H1 (cell line): ENCODE results near the gene IL2RA. TPM values are rescaled to one million over a fixed set of nuclear protein-coding genes. Genes with fewer than 3 reads are reported as not detected.
A peak's percentile ranks its signal among the peaks of the same experiment; 100 is the strongest.

Source experiments
- CTCF ChIA-PET: fragments of 300-600 bp; sonication (Branson Sonifier 250); formaldehyde crosslinking; loops from one replicate; lab custom pipeline; 2021; ENCODE audit not compliant: partially characterized antibody; lab: Charles Lee
- POLR2A ChIA-PET: fragments of 300-600 bp; sonication (Branson Sonifier 250); formaldehyde crosslinking; loops from one replicate; lab custom pipeline; 2021; ENCODE audit warnings: inconsistent platforms; ENCODE audit not compliant: partially characterized antibody; lab: Charles Lee
- DNase-seq, 2 experiments: peaks; one replicate each; pipeline versions ENCODE4 v3.0.0 to v3.0.0-alpha.2; 2010 to 2022; ENCODE audit warnings: low spot score in 2 of 2, low read depth in 1 of 2, mixed read lengths in 1 of 2
- FAIRE-seq: peaks from 2 replicates; lab custom pipeline; 2011; peaks lifted over from hg19 to GRCh38; lab: Jason Lieb, UNC
- H2AFZ ChIP-seq: 2 replicates; pipeline ENCODE4 v1.8.1; 2012; ENCODE audit warnings: low read length, inconsistent platforms
- H2AK5ac ChIP-seq: 2 replicates; pipeline ENCODE4 v1.6.1; 2013; ENCODE audit warnings: low read depth, low read length
- H2BK120ac ChIP-seq: replicated peaks from 2 replicates; pipeline ENCODE3; 2013; ENCODE audit warnings: low read depth, low read length, inconsistent platforms
- H2BK12ac ChIP-seq: 2 replicates; pipeline ENCODE4 v1.6.1; 2013; ENCODE audit warnings: low read depth, low read length
- H2BK15ac ChIP-seq: 2 replicates; pipeline ENCODE4 v1.6.1; 2013; ENCODE audit warnings: low read length
- H2BK20ac ChIP-seq: 2 replicates; pipeline ENCODE4 v1.6.1; 2013; ENCODE audit warnings: low read length
- H2BK5ac ChIP-seq: 2 replicates; pipeline ENCODE4 v1.6.1; 2013; ENCODE audit warnings: low read depth, low read length
- H3K14ac ChIP-seq: 2 replicates; pipeline ENCODE4 v1.6.1; 2013; ENCODE audit warnings: inconsistent platforms; ENCODE audit not compliant: insufficient read length
- H3K18ac ChIP-seq: 2 replicates; pipeline ENCODE4 v1.6.1; 2013; ENCODE audit warnings: low read length; ENCODE audit errors: extremely low read depth
- H3K23ac ChIP-seq: 2 replicates; pipeline ENCODE4 v1.6.1; 2013; ENCODE audit warnings: inconsistent platforms; ENCODE audit not compliant: insufficient read length
- H3K23me2 ChIP-seq: 2 replicates; pipeline ENCODE4 v1.6.1; 2013; ENCODE audit warnings: low read depth, low read length
- H3K27ac ChIP-seq: 2 replicates; pipeline ENCODE4 v1.6.1; 2011; ENCODE audit warnings: low read depth, low read length, inconsistent platforms
- H3K27me3 ChIP-seq, 4 experiments: replicated peaks in 1 of 4; 1 replicate in 1 of 4; 2 replicates in 3 of 4; pipeline versions ENCODE4 v1.6.1 to v1.8.1; 2011 to 2013; ENCODE audit warnings: low read length in 3 of 4, mild to moderate bottlenecking in 3 of 4, inconsistent platforms in 2 of 4, mixed read lengths in 2 of 4, moderate library complexity in 1 of 4; ENCODE audit not compliant: control insufficient read depth in 3 of 4, insufficient read depth in 3 of 4; ENCODE audit errors: extremely low read depth in 1 of 4
- H3K36me3 ChIP-seq, 4 experiments: 2 replicates each; pipeline versions ENCODE4 v1.6.1 to v1.8.1; 2011 to 2013; ENCODE audit warnings: mild to moderate bottlenecking in 4 of 4, low read length in 3 of 4, moderate library complexity in 2 of 4, control low read depth in 1 of 4, inconsistent platforms in 1 of 4; ENCODE audit not compliant: insufficient read depth in 4 of 4, control insufficient read depth in 2 of 4
- H3K4ac ChIP-seq: replicated peaks from 2 replicates; pipeline ENCODE3; 2013; ENCODE audit warnings: low read length, low read depth, mixed read lengths, inconsistent platforms; ENCODE audit not compliant: insufficient read length
- H3K4me1 ChIP-seq, 4 experiments: replicated peaks in 1 of 4; 1 replicate in 1 of 4; 2 replicates in 3 of 4; pipeline versions ENCODE4 v1.6.1 to v1.8.1; 2011 to 2013; ENCODE audit warnings: low read length in 3 of 4, inconsistent platforms in 2 of 4, mixed read lengths in 1 of 4; ENCODE audit not compliant: insufficient read depth in 4 of 4, control insufficient read depth in 3 of 4
- H3K4me2 ChIP-seq, 2 experiments: 2 replicates each; pipeline versions ENCODE4 v1.6.1 to v1.8.1; 2011 to 2013; ENCODE audit warnings: low read depth in 2 of 2, low read length in 2 of 2, control low read depth in 1 of 2, inconsistent platforms in 1 of 2, mild to moderate bottlenecking in 1 of 2; ENCODE audit not compliant: insufficient read depth in 1 of 2
- H3K4me3 ChIP-seq, 4 experiments: fragments of 200-600, 300-600 bp in 1 of 4; sonication (generic), shearing (Covaris generic), sonication (Bioruptor Twin) in 1 of 4; 2 replicates each; pipeline versions ENCODE4 v1.5.1 to v1.8.1; 2011 to 2016; ENCODE audit warnings: low read length in 4 of 4, low read depth in 3 of 4, control low read depth in 2 of 4, inconsistent platforms in 2 of 4, mild to moderate bottlenecking in 2 of 4, mixed read lengths in 1 of 4, moderate library complexity in 1 of 4; ENCODE audit not compliant: insufficient read depth in 2 of 4; ENCODE audit errors: extremely low read depth in 1 of 4
- H3K56ac ChIP-seq: replicated peaks from 2 replicates; pipeline ENCODE3; 2013; ENCODE audit warnings: low read depth, mild to moderate bottlenecking, mixed read lengths, low read length, inconsistent platforms; ENCODE audit not compliant: insufficient read length
- H3K79me1 ChIP-seq: 2 replicates; pipeline ENCODE4 v1.6.1; 2013; ENCODE audit warnings: low read depth, low read length, control low read depth
- H3K79me2 ChIP-seq, 2 experiments: 2 replicates each; pipeline versions ENCODE4 v1.6.1 to v1.8.1; 2012 to 2013; ENCODE audit warnings: low read length in 2 of 2, mild to moderate bottlenecking in 2 of 2, inconsistent platforms in 1 of 2; ENCODE audit not compliant: insufficient read depth in 2 of 2, control insufficient read depth in 1 of 2
- H3K9ac ChIP-seq, 4 experiments: replicated peaks in 1 of 4; 1 replicate in 1 of 4; 2 replicates in 3 of 4; pipeline versions ENCODE4 v1.6.1 to v1.8.1; 2011 to 2013; ENCODE audit warnings: low read depth in 3 of 4, low read length in 3 of 4, control low read depth in 2 of 4, mild to moderate bottlenecking in 2 of 4, moderate library complexity in 2 of 4, inconsistent platforms in 1 of 4; ENCODE audit errors: extremely low read depth in 1 of 4
- H3K9me3 ChIP-seq, 2 experiments: 2 replicates each; pipeline versions ENCODE4 v1.6.1 to v1.8.1; 2012 to 2013; ENCODE audit warnings: mild to moderate bottlenecking in 2 of 2, moderate library complexity in 2 of 2, control low read depth in 1 of 2, inconsistent platforms in 1 of 2, low read depth in 1 of 2, low read length in 1 of 2, mixed read lengths in 1 of 2; ENCODE audit not compliant: insufficient read depth in 2 of 2
- H4K20me1 ChIP-seq, 2 experiments: replicated peaks in 1 of 2; 2 replicates each; pipeline versions ENCODE3 to v1.8.1; 2011 to 2013; ENCODE audit warnings: inconsistent platforms in 2 of 2, low read length in 2 of 2, mild to moderate bottlenecking in 1 of 2; ENCODE audit not compliant: insufficient read depth in 2 of 2, control insufficient read depth in 1 of 2
- H4K5ac ChIP-seq: 2 replicates; pipeline ENCODE4 v1.6.1; 2013; ENCODE audit warnings: low read length, low read depth, mixed read lengths, inconsistent platforms; ENCODE audit not compliant: insufficient read length
- H4K8ac ChIP-seq: 2 replicates; pipeline ENCODE4 v1.8.0; 2013; ENCODE audit warnings: mild to moderate bottlenecking, moderate library complexity, low read length, inconsistent platforms; ENCODE audit not compliant: insufficient read depth; ENCODE audit errors: extremely low read depth
- H4K91ac ChIP-seq: replicated peaks from 2 replicates; pipeline ENCODE3; 2013; ENCODE audit warnings: low read length, mixed read lengths, inconsistent platforms; ENCODE audit not compliant: insufficient read length
- EP300 ChIP-seq, 2 experiments: IDR thresholded peaks; 1 replicate in 1 of 2; 2 replicates in 1 of 2; pipeline ENCODE4 v1.6.1; 2011 to 2012; ENCODE audit warnings: low read depth in 2 of 2, low read length in 2 of 2, mild to moderate bottlenecking in 2 of 2, borderline replicate concordance in 1 of 2, inconsistent platforms in 1 of 2, moderate library complexity in 1 of 2
- GABPA ChIP-seq: IDR thresholded peaks from 2 replicates; pipeline ENCODE4 v1.6.1; 2011; ENCODE audit warnings: mild to moderate bottlenecking, low read length, moderate library complexity, borderline replicate concordance; ENCODE audit not compliant: insufficient read depth
- KDM1A ChIP-seq: fragments of 200-600, 300-600 bp; sonication (generic); IDR thresholded peaks from 2 replicates; pipeline ENCODE4 v1.7.1; 2016; ENCODE audit warnings: mild to moderate bottlenecking, low read length, borderline replicate concordance
- KDM4A ChIP-seq: IDR thresholded peaks from one replicate; pipeline ENCODE4 v1.7.1; 2012; ENCODE audit warnings: low read depth, mild to moderate bottlenecking, moderate library complexity, low read length, inconsistent platforms; ENCODE audit not compliant: severe bottlenecking
- POLR2AphosphoS5 ChIP-seq: IDR thresholded peaks from 2 replicates; pipeline ENCODE4 v1.6.1; 2011; ENCODE audit warnings: low read depth, low read length
- RFX5 ChIP-seq: IDR thresholded peaks from 2 replicates; pipeline ENCODE4 v1.6.1; 2011; ENCODE audit warnings: low read depth, low read length, improper control_type of control experiment, borderline replicate concordance
- SUZ12 ChIP-seq: fragments of 200-600 bp; sonication (generic); IDR thresholded peaks from 2 replicates; pipeline ENCODE4 v1.6.1; 2012; ENCODE audit warnings: mild to moderate bottlenecking, inconsistent platforms, low read length, moderate library complexity, mixed read lengths
- WGBS, 2 experiments: shearing (Covaris generic) in 1 of 2; methylation state at CpG; one replicate each; pipeline versions ENCODE4 v1.1.6 to v1.1.7; 2013 to 2015; ENCODE audit warnings: low lambda C conversion rate in 2 of 2, mixed read lengths in 2 of 2, inconsistent platforms in 1 of 2, low coverage in 1 of 2, missing lambda C conversion rate in 1 of 2; ENCODE audit not compliant: insufficient replicate concordance in 2 of 2, insufficient coverage in 1 of 2, insufficient read length in 1 of 2; ENCODE audit errors: extremely low coverage in 1 of 2, missing lambda C conversion rate in 1 of 2; 5-methylcytosine and 5-hydroxymethylcytosine counted together
- polyA plus RNA-seq, 7 experiments: library from polyadenylated mRNA; depleted of rRNA in 3 of 7; stranded (reverse) in 5 of 7; unstranded in 2 of 7; fragments of >200 nt in 5 of 7; fragments of 200-250 nt in 2 of 7; gene quantifications; 1 replicate in 5 of 7; 2 replicates in 1 of 7; 4 replicates in 1 of 7; pipeline versions ENCODE4 v1.2.1 to v1.2.3, GENCODE V29; 2011 to 2013; ENCODE audit warnings: missing spikeins in 2 of 7, mixed read lengths in 2 of 7
- total RNA-seq: library from RNA; stranded (reverse); fragmentation: NEBNext Ultra II Directional; extraction: Animal tissue kit (Norgen Biotek cat#: 25700); gene quantifications from 2 replicates; pipeline ENCODE4 v1.2.1, GENCODE V29; 2021
- TF ChIP-seq, protein P1 (sequence below): IDR thresholded peaks from 2 replicates; pipeline ENCODE4 v1.6.1; 2011; ENCODE audit warnings: low read depth, mild to moderate bottlenecking, low read length; ENCODE audit not compliant: insufficient read depth

IL2RA gene
- total and polyA plus RNA-seq, 2 of the 8 experiments (the other 6 are each of a cell fraction or from before 2014, with no cell fraction given) = not detected

DNA sequence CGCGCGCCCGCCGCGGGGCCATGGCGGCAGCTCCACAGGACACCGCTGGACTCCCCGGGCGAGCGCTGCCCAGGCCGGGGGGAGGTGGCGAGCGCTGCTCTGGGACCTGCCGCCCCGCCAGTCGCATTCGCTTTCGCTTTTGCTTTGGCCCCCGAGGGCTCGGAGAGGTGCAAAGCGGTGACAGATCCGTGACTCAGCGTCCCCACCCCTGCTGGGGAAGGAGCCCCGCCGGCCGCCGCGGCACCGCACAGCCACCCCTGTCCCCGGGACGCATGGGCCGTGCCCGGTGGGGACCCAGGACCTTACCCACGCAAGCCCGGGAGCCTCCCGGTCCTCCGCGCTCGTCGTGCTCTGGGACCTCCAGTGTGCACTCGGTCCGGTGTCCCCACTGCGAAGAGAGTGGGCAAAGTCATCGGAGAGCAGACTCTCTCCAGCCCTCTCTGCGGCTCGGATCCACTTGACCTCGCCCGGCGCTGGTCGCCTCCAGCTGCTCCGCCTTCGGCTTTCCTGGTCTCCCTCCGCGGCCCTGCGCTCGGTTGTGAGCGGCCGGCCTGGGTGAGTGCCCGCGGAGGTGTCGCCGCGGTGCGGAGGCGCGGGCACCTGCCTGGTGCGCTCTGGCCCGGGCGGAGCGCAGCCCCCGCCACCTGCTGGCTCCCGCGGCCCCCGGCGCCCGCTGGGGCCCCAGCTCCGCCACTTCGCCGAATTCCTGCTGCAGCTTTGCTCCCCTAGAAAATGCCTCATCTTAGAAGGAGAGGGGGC is 84.5 kb downstream of the IL2RA start, which contains the start of gene IL15RA:
TSS of gene IL15RA (minus strand) at position 73 of the 759 bp plus-strand sequence. CDS start at position 22, 51 bp downstream.
- ChIA-PET POLR2A (interaction anchor here (0.7 to 2.1 kb wide), 5 partner anchors 33 to 225 kb away, joined by 3 to 6 read pairs (median 3); partner anchors contain the start of genes ANKRD16, FBH1 and PFKFB3), CTCF (interaction anchor here (0.6 to 1.2 kb wide), 3 partner anchors 25 to 225 kb away, joined by 3 to 4 read pairs (median 3); partner anchors contain the start of gene PFKFB3)
- H3K4me1 ChIP-seq = peaks cover 0 to 3% (median 1%) of the 10 kb centered on the region in 4 experiments; a peak in 2 of 7 replicates
- no peak within 1 kb of the TSS for H4K91ac ChIP-seq
- H3K23ac ChIP-seq = no peak within 1 kb of the TSS
- no peak within 1 kb of the TSS for H3K14ac ChIP-seq
- peak within 1 kb of the TSS in 3 of 4 experiments; percentile 38 to 56 (median 56); a peak in 4 of 7 replicates for H3K9ac ChIP-seq
- peak within 1 kb of the TSS; percentile 87; the same call in 1 of the 2 replicates for H2BK12ac ChIP-seq
- no peak within 1 kb of the TSS for H2BK15ac ChIP-seq
- peak within 1 kb of the TSS; percentile 44; the same call in 1 of the 2 replicates for H2BK5ac ChIP-seq
- WGBS, 2 experiments = 2% methylated on average over 52 of the region's 80 CpGs; no CpG with 5 or more reads in 1 of the 2 experiments
- H2AFZ ChIP-seq = peak within 1 kb of the TSS; percentile 83; the same call in 1 of the 2 replicates
- H3K18ac ChIP-seq = peak within 1 kb of the TSS; percentile 68
- peak within 1 kb of the TSS; percentile 77 to 90 for H3K4me2 ChIP-seq
- no peak within 1 kb of the TSS for H4K5ac ChIP-seq
- peaks cover 0 to 2% of the 10 kb centered on the region in 2 experiments for H4K20me1 ChIP-seq
- peaks cover 14% of the 10 kb centered on the region for H3K23me2 ChIP-seq
- DNase-seq (peak in 1 of 2 experiments; percentile 81), FAIRE-seq (no peak)
- no peak within 1 kb of the TSS for H3K56ac ChIP-seq
- no peaks in the 10 kb centered on the region for H3K9me3 ChIP-seq
- peaks cover 3 to 43% (median 36%) of the 10 kb centered on the region in 4 experiments for H3K27me3 ChIP-seq
- H2AK5ac ChIP-seq = no peak within 1 kb of the TSS
- H2BK20ac ChIP-seq = no peak within 1 kb of the TSS
- no peaks in the 10 kb centered on the region for H3K79me1 ChIP-seq
- no peaks in the 10 kb centered on the region for H3K79me2 ChIP-seq
- H3K36me3 ChIP-seq = no peaks in the 10 kb centered on the region
- peak within 1 kb of the TSS; percentile 75 to 80 (median 79) for H3K4me3 ChIP-seq
- H3K4ac ChIP-seq = no peak within 1 kb of the TSS
- no peak within 1 kb of the TSS for H3K27ac ChIP-seq
- H2BK120ac ChIP-seq = no peak within 1 kb of the TSS
- no peak within 1 kb of the TSS; the same call in 1 of the 2 replicates for H4K8ac ChIP-seq
- no peak for TF ChIP-seq RFX5
- no peak for TF ChIP-seq KDM1A
- peak; percentile 78; the same call in 1 of the 2 replicates for TF ChIP-seq SUZ12
- TF ChIP-seq KDM4A = peak; percentile 98
- no peak for TF ChIP-seq GABPA
- TF ChIP-seq, protein P1, sequence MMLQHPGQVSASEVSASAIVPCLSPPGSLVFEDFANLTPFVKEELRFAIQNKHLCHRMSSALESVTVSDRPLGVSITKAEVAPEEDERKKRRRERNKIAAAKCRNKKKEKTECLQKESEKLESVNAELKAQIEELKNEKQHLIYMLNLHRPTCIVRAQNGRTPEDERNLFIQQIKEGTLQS = no peak
- TF ChIP-seq POLR2AphosphoS5 = no peak
- TF ChIP-seq EP300 (IDR thresholded peaks at IDR 0.05; ENCODE audit: borderline replicate concordance in 1 of 2, low read depth in 2 of 2, low read length in 2 of 2) = no peak; a peak in 1 of 3 replicates
